CD14-positive monocyte (primary cell): ENCODE data around the gene VMAC. TPM values are rescaled to one million over a fixed set of nuclear protein-coding genes. Genes with fewer than 3 reads are reported as not detected.

Experiments
- DNase-seq, 3 donors: peaks; one replicate each; pipeline ENCODE4 v3.0.0-alpha.2; 2011 to 2022
- H2AFZ ChIP-seq: 2 replicates; pipeline ENCODE4 v1.6.0; 2012; ENCODE audit warnings: mild to moderate bottlenecking, low read depth, low read length, inconsistent platforms; ENCODE audit not compliant: insufficient read depth, poor library complexity, severe bottlenecking
- H3K27ac ChIP-seq, 2 donors: 1 replicate in 1 of 2; 2 replicates in 1 of 2; pipeline ENCODE4 v1.5.1; 2012 to 2013; ENCODE audit warnings: low read length in 2 of 2, control low read depth in 1 of 2, inconsistent platforms in 1 of 2, low read depth in 1 of 2, mild to moderate bottlenecking in 1 of 2
- H3K27me3 ChIP-seq, 2 donors: one replicate each; pipeline versions ENCODE4 v1.6.0 to v1.6.1; 2011 to 2013; ENCODE audit warnings: low read length in 2 of 2; ENCODE audit not compliant: control insufficient read depth in 2 of 2, insufficient read depth in 2 of 2
- H3K36me3 ChIP-seq, 2 donors: replicated peaks in 1 of 2; 1 replicate in 1 of 2; 2 replicates in 1 of 2; pipeline versions ENCODE4 v1.5.1 to v1.6.1; 2012 to 2013; ENCODE audit warnings: low read length in 2 of 2, control low read depth in 1 of 2, inconsistent platforms in 1 of 2, mild to moderate bottlenecking in 1 of 2; ENCODE audit not compliant: insufficient read depth in 2 of 2, control insufficient read depth in 1 of 2
- H3K4me1 ChIP-seq, 2 donors: 1 replicate in 1 of 2; 2 replicates in 1 of 2; pipeline versions ENCODE4 v1.5.1 to v1.6.1; 2012 to 2013; ENCODE audit warnings: low read length in 2 of 2, control low read depth in 1 of 2, inconsistent platforms in 1 of 2, mild to moderate bottlenecking in 1 of 2, moderate library complexity in 1 of 2; ENCODE audit not compliant: insufficient read depth in 2 of 2, control insufficient read depth in 1 of 2
- H3K4me2 ChIP-seq: replicated peaks from 2 replicates; pipeline ENCODE3; 2012; ENCODE audit warnings: low read length, moderate library complexity, mild to moderate bottlenecking; ENCODE audit not compliant: poor library complexity, severe bottlenecking; ENCODE audit errors: extremely low read depth
- H3K4me3 ChIP-seq, 3 experiments: fragments of 200-600 bp in 1 of 3; sonication (generic) in 1 of 3; replicated peaks in 1 of 3; 1 replicate in 2 of 3; 2 replicates in 1 of 3; pipeline ENCODE4 v1.5.1; 2011 to 2013; ENCODE audit warnings: low read length in 3 of 3, mild to moderate bottlenecking in 3 of 3, control low read depth in 2 of 3, low read depth in 2 of 3, inconsistent platforms in 1 of 3, moderate library complexity in 1 of 3
- H3K79me2 ChIP-seq: 2 replicates; pipeline ENCODE4 v1.6.0; 2012; ENCODE audit warnings: mild to moderate bottlenecking, control low read depth, inconsistent platforms, low read length, moderate library complexity; ENCODE audit not compliant: insufficient read depth
- H3K9ac ChIP-seq: 2 replicates; pipeline ENCODE4 v1.6.0; 2017; ENCODE audit warnings: low read length, mild to moderate bottlenecking; ENCODE audit not compliant: insufficient read depth, poor library complexity, severe bottlenecking
- H3K9me3 ChIP-seq, 2 donors: replicated peaks in 1 of 2; 1 replicate in 1 of 2; 2 replicates in 1 of 2; pipeline versions ENCODE4 v1.5.1 to v1.6.1; 2012 to 2013; ENCODE audit warnings: low read length in 2 of 2, control low read depth in 1 of 2; ENCODE audit not compliant: control insufficient read depth in 1 of 2, insufficient read depth in 1 of 2
- H4K20me1 ChIP-seq: 2 replicates; pipeline ENCODE4 v1.6.0; 2012; ENCODE audit warnings: mild to moderate bottlenecking, low read length, control low read depth, moderate library complexity; ENCODE audit not compliant: insufficient read depth
- H3K27ac Mint-ChIP-seq, 7 donors: one replicate each; pipeline ENCODE4 v1.8.0; 2020; ENCODE audit warnings: mild to moderate bottlenecking in 7 of 7, mixed read lengths in 7 of 7, moderate library complexity in 6 of 7, inconsistent platforms in 2 of 7
- H3K27me3 Mint-ChIP-seq, 3 donors: one replicate each; pipeline ENCODE4 v1.8.0; 2021 to 2022; ENCODE audit warnings: low read depth in 3 of 3, mild to moderate bottlenecking in 3 of 3, mixed read lengths in 3 of 3, moderate library complexity in 3 of 3, inconsistent platforms in 1 of 3
- H3K36me3 Mint-ChIP-seq, 2 donors: one replicate each; pipeline ENCODE4 v1.8.0; 2020; ENCODE audit warnings: mixed read lengths in 2 of 2, inconsistent platforms in 1 of 2, mild to moderate bottlenecking in 1 of 2
- H3K4me1 Mint-ChIP-seq: one replicate; pipeline ENCODE4 v1.8.0; 2020; ENCODE audit warnings: mild to moderate bottlenecking, mixed read lengths
- H3K4me3 Mint-ChIP-seq, 2 donors: one replicate each; pipeline ENCODE4 v1.8.0; 2020; ENCODE audit warnings: mild to moderate bottlenecking in 2 of 2, mixed read lengths in 2 of 2, moderate library complexity in 1 of 2
- H3K9me3 Mint-ChIP-seq, 7 donors: one replicate each; pipeline ENCODE4 v1.8.0; 2020 to 2022; ENCODE audit warnings: mixed read lengths in 7 of 7, mild to moderate bottlenecking in 6 of 7, moderate library complexity in 6 of 7, inconsistent platforms in 2 of 7
- WGBS: methylation state at CpG from one replicate; pipeline ENCODE4 v1.1.5; 2013; ENCODE audit warnings: missing lambda C conversion rate; ENCODE audit not compliant: insufficient coverage; 5-methylcytosine and 5-hydroxymethylcytosine counted together
- intact Hi-C, 2 donors: fragments of 100-400 bp; cut with micrococcal nuclease; formaldehyde crosslinking; loops; one replicate each; pipeline versions ENCODE4 v1.15.0 to v1.15.1; 2023
- polyA plus RNA-seq, 3 donors: library from polyadenylated mRNA; depleted of rRNA in 1 of 3; unstranded in 2 of 3; stranded (reverse) in 1 of 3; fragments of 300-500 nt in 2 of 3; fragments of >200 nt in 1 of 3; fragmentation: Illumina TruSeq in 2 of 3; gene quantifications; 1 replicate in 2 of 3; 2 replicates in 1 of 3; pipeline ENCODE4 v1.2.3, GENCODE V29; 2012 to 2021
- TF ChIP-seq, protein P1 (sequence below): fragments of 200-600 bp; IDR thresholded peaks from one replicate; pipeline ENCODE4 v1.8.0; 2022; ENCODE audit warnings: antibody characterized with exemption, mild to moderate bottlenecking

VMAC gene
- polyA plus RNA-seq, 3 donors = 3.1 to 13.0 (median 4.3) TPM

DNA sequence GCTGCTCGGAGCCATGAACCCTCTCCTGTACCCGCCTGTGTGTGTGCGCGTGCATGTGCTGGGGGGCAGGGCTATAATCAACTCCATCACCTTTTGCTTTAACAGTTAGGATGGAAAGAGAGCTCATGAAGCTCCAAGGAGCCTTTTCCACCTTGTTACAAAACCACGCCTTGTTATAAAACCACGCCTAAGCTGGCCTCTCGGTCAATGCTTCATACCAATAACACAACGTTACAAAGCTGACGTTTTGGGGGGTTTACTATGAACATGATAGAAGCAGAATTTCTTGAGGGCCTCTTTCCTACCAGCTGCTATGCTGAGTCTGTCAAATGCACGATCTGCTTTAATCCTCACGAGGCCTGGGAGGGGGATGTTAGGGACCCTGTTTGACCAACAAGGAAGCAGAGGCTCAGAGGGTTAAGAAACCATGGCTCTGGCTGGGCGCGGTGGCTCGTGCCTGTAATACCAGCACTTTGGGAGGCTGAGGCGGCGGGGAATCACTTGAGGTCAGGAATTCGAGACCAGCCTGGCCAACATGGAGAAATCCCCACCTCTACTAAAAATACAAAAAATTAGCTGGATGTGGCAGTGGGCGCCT is 21.3 kb downstream of the VMAC start:
- Mint-ChIP-seq H3K9me3 (no peaks in the 10 kb centered on the region), H3K27me3 (no peaks in the 10 kb centered on the region), H3K36me3 (peaks cover 94 to 100% of the 10 kb centered on the region in 2 donors), H3K4me1 (no peaks in the 10 kb centered on the region), H3K27ac (peak overlapping the region in 1 of 7 donors; percentile 55), H3K4me3 (no peak overlapping the region)
- DNase-seq = no peak
- intact Hi-C loops = no loop called here
- Histone ChIP-seq H3K9ac (no peak overlapping the region), H3K4me2 (no peak overlapping the region), H3K27me3 (no peaks in the 10 kb centered on the region), H2AFZ (no peak overlapping the region), H3K9me3 (no peaks in the 10 kb centered on the region), H3K27ac (no peak overlapping the region), H3K36me3 (peaks cover 96 to 100% of the 10 kb centered on the region in 2 donors), H3K4me3 (no peak overlapping the region), H4K20me1 (no peaks in the 10 kb centered on the region), H3K79me2 (no peaks in the 10 kb centered on the region), H3K4me1 (no peaks in the 10 kb centered on the region)
- 93% methylated on average over 3 of the region's 18 CpGs for WGBS
- TF ChIP-seq, protein P1, sequence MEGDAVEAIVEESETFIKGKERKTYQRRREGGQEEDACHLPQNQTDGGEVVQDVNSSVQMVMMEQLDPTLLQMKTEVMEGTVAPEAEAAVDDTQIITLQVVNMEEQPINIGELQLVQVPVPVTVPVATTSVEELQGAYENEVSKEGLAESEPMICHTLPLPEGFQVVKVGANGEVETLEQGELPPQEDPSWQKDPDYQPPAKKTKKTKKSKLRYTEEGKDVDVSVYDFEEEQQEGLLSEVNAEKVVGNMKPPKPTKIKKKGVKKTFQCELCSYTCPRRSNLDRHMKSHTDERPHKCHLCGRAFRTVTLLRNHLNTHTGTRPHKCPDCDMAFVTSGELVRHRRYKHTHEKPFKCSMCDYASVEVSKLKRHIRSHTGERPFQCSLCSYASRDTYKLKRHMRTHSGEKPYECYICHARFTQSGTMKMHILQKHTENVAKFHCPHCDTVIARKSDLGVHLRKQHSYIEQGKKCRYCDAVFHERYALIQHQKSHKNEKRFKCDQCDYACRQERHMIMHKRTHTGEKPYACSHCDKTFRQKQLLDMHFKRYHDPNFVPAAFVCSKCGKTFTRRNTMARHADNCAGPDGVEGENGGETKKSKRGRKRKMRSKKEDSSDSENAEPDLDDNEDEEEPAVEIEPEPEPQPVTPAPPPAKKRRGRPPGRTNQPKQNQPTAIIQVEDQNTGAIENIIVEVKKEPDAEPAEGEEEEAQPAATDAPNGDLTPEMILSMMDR = no peak

DNA sequence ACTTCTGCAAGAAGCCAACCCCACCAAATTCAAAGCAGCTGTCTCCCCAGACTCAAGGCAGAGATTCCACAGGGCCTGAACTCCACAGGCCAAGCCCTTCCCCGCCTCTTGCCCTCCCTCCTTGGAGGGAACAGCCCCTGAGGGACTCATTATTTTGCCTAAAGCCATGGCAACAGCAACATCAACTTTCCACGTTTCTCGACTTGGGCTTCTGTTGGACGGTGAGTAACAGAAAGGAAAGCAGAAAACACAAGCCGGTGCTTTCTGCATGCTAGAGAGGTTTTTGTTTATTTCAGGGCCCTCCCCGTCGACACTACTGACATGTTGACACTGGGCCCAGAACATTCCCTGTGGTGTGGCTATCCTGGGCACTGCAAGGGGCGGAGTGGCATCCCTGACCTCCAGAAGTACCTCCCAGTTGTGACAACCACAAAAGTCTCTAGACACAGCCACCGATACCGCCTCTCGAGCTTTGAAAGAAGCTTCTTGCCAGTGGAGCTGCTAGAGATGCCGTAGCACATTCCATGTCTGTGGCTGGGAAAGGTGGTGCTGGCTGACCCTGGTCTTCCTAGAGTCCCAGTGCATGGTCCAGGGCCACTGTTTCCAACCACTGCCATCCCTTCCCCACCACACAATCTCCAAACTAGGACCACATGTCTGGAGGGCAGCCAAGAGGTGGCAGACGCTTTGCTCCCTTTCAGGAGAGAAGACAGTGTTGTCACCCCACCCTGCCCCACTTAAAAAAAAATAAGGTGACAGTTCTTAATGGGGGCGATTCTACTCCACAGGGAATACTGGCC is 22.2 kb downstream of the VMAC start:
- DNase-seq = no peak
- TF ChIP-seq, protein P1 = no peak
- no peaks in the 10 kb centered on the region for H3K9me3 Mint-ChIP-seq
- no peak overlapping the region for H3K27ac ChIP-seq
- H3K36me3 ChIP-seq = peaks cover 95 to 100% of the 10 kb centered on the region in 2 donors
- no peaks in the 10 kb centered on the region for H3K4me1 Mint-ChIP-seq
- H3K9ac ChIP-seq = no peak overlapping the region
- H4K20me1 ChIP-seq = no peaks in the 10 kb centered on the region
- intact Hi-C loops = no loop called here
- no peak overlapping the region for H3K4me3 ChIP-seq
- no peaks in the 10 kb centered on the region for H3K9me3 ChIP-seq
- peaks cover 94 to 99% of the 10 kb centered on the region in 2 donors for H3K36me3 Mint-ChIP-seq
- 100% methylated on average over 10 of the region's 14 CpGs for WGBS
- no peaks in the 10 kb centered on the region for H3K79me2 ChIP-seq
- H2AFZ ChIP-seq = no peak overlapping the region
- H3K4me1 ChIP-seq = no peaks in the 10 kb centered on the region
- no peaks in the 10 kb centered on the region for H3K27me3 ChIP-seq
- H3K27ac Mint-ChIP-seq = peak overlapping the region in 3 of 7 donors; percentile 10 to 55 (median 38)
- no peaks in the 10 kb centered on the region for H3K27me3 Mint-ChIP-seq
- H3K4me2 ChIP-seq = no peak overlapping the region
- no peak overlapping the region for H3K4me3 Mint-ChIP-seq
